HG03135 (cell line): ENCODE results near the gene CFAP74.

Experiments
- ATAC-seq: cut with Tn5 transposase; IDR thresholded peaks from one replicate; pipeline ENCODE4 v1.9.1; 2021; ENCODE audit warnings: mild to moderate bottlenecking, moderate library complexity; ENCODE audit not compliant: unreplicated experiment

CFAP74 gene

GRCh38 chr1:2019571-2020309, 16.2 kb upstream of the CFAP74 start:
- no peak for ATAC-seq

- no peak for ATAC-seq
Measured at GRCh38 chr1:2019172-2019543, 15.6 kb upstream of the CFAP74 start, which contains the start of gene GABRD. TSS of gene GABRD (plus strand) at chr1:2019345. CDS start at chr1:2019424, 79 bp downstream.

GRCh38 chr1:2018217-2019171, 14.9 kb upstream of the CFAP74 start:
- no peak for ATAC-seq

- no peak for ATAC-seq
Measured at GRCh38 chr1:2016123-2016522, 12.5 kb upstream of the CFAP74 start.

GRCh38 chr1:2014741-2015735, 11.5 kb upstream of the CFAP74 start:
- ATAC-seq: no peak

GRCh38 chr1:2014181-2014580, 10.6 kb upstream of the CFAP74 start:
- ATAC-seq: no peak

- ATAC-seq: no peak
Measured at GRCh38 chr1:2009101-2010053, 5.8 kb upstream of the CFAP74 start.

GRCh38 chr1:2004856-2005255, 1.3 kb upstream of the CFAP74 start:
- ATAC-seq: no peak

- ATAC-seq: no peak
Measured at GRCh38 chr1:2001773-2002411, 1.7 kb downstream of the CFAP74 start.

GRCh38 chr1:2000850-2001249, 2.7 kb downstream of the CFAP74 start:
- no peak for ATAC-seq

- no peak for ATAC-seq
Measured at GRCh38 chr1:2000432-2000831, 3.2 kb downstream of the CFAP74 start.

GRCh38 chr1:1997576-1997975, 6.0 kb downstream of the CFAP74 start:
- no peak for ATAC-seq

GRCh38 chr1:1996207-1996651, 7.4 kb downstream of the CFAP74 start:
- ATAC-seq: no peak

GRCh38 chr1:1994536-1994935, 9.1 kb downstream of the CFAP74 start:
- no peak for ATAC-seq

- ATAC-seq: no peak
Measured at GRCh38 chr1:1990222-1990621, 13.4 kb downstream of the CFAP74 start.

- no peak for ATAC-seq
Measured at GRCh38 chr1:1989789-1990188, 13.8 kb downstream of the CFAP74 start.

GRCh38 chr1:1989102-1989542, 14.5 kb downstream of the CFAP74 start:
- no peak for ATAC-seq

- ATAC-seq: no peak
Measured at GRCh38 chr1:1988061-1988945, 15.3 kb downstream of the CFAP74 start.
